NCI-H146 (cell line): Measurements from ENCODE around the gene ASTN1.

Source experiments
- DNase-seq: peaks from one replicate; lab custom pipeline; 2025; lab: John Stamatoyannopoulos, UW

ASTN1 gene

GRCh38 chr1:176878750-176879536 is 285.6 kb downstream of the ASTN1 start:
- DNase-seq: no peak

GRCh38 chr1:176877557-176877956 is 287.0 kb downstream of the ASTN1 start:
- DNase-seq: no peak

- DNase-seq: no peak
Observed at GRCh38 chr1:176876966-176877515, 287.5 kb downstream of the ASTN1 start.

- no peak for DNase-seq
Observed at GRCh38 chr1:176869577-176869976, 294.9 kb downstream of the ASTN1 start.

- no peak for DNase-seq
Observed at GRCh38 chr1:176866011-176866714, 298.3 kb downstream of the ASTN1 start.

- no peak for DNase-seq
Observed at GRCh38 chr1:176864211-176864610, 300.3 kb downstream of the ASTN1 start.

GRCh38 chr1:176863613-176864012 is 300.9 kb downstream of the ASTN1 start:
- DNase-seq: no peak

GRCh38 chr1:176858433-176858916 is 306.0 kb downstream of the ASTN1 start:
- no peak for DNase-seq

- DNase-seq: no peak
Observed at GRCh38 chr1:176857632-176858031, 306.9 kb downstream of the ASTN1 start.

- no peak for DNase-seq
Observed at GRCh38 chr1:176854758-176855745, 309.5 kb downstream of the ASTN1 start.

GRCh38 chr1:176854121-176854520 is 310.4 kb downstream of the ASTN1 start:
- no peak for DNase-seq

GRCh38 chr1:176853503-176853902 is 311.0 kb downstream of the ASTN1 start:
- DNase-seq: no peak

GRCh38 chr1:176852124-176852523 is 312.4 kb downstream of the ASTN1 start:
- no peak for DNase-seq

- DNase-seq: no peak
Observed at GRCh38 chr1:176850871-176851270, 313.6 kb downstream of the ASTN1 start.

GRCh38 chr1:176849281-176849680 is 315.2 kb downstream of the ASTN1 start:
- DNase-seq: no peak

- no peak for DNase-seq
Observed at GRCh38 chr1:176847052-176847451, 317.5 kb downstream of the ASTN1 start.

- DNase-seq: no peak
Observed at GRCh38 chr1:176843352-176844297, 320.9 kb downstream of the ASTN1 start.

- no peak for DNase-seq
Observed at GRCh38 chr1:176841238-176841637, 323.3 kb downstream of the ASTN1 start.

- DNase-seq: no peak
Observed at GRCh38 chr1:176839216-176839615, 325.3 kb downstream of the ASTN1 start.

- DNase-seq: no peak
Observed at GRCh38 chr1:176838276-176838995, 326.1 kb downstream of the ASTN1 start.
